CD14-positive monocyte (primary cell): ENCODE data around the gene NFKBIE. TPM values are rescaled to one million over a fixed set of nuclear protein-coding genes. Genes with fewer than 3 reads are reported as not detected.

Experiments
- DNase-seq, 3 donors: peaks; one replicate each; pipeline ENCODE4 v3.0.0-alpha.2; 2011 to 2022
- H2AFZ ChIP-seq: 2 replicates; pipeline ENCODE4 v1.6.0; 2012; ENCODE audit warnings: mild to moderate bottlenecking, low read depth, low read length, inconsistent platforms; ENCODE audit not compliant: insufficient read depth, poor library complexity, severe bottlenecking
- H3K27ac ChIP-seq, 2 donors: 1 replicate in 1 of 2; 2 replicates in 1 of 2; pipeline ENCODE4 v1.5.1; 2012 to 2013; ENCODE audit warnings: low read length in 2 of 2, control low read depth in 1 of 2, inconsistent platforms in 1 of 2, low read depth in 1 of 2, mild to moderate bottlenecking in 1 of 2
- H3K27me3 ChIP-seq, 2 donors: one replicate each; pipeline versions ENCODE4 v1.6.0 to v1.6.1; 2011 to 2013; ENCODE audit warnings: low read length in 2 of 2; ENCODE audit not compliant: control insufficient read depth in 2 of 2, insufficient read depth in 2 of 2
- H3K36me3 ChIP-seq, 2 donors: replicated peaks in 1 of 2; 1 replicate in 1 of 2; 2 replicates in 1 of 2; pipeline versions ENCODE4 v1.5.1 to v1.6.1; 2012 to 2013; ENCODE audit warnings: low read length in 2 of 2, control low read depth in 1 of 2, inconsistent platforms in 1 of 2, mild to moderate bottlenecking in 1 of 2; ENCODE audit not compliant: insufficient read depth in 2 of 2, control insufficient read depth in 1 of 2
- H3K4me1 ChIP-seq, 2 donors: 1 replicate in 1 of 2; 2 replicates in 1 of 2; pipeline versions ENCODE4 v1.5.1 to v1.6.1; 2012 to 2013; ENCODE audit warnings: low read length in 2 of 2, control low read depth in 1 of 2, inconsistent platforms in 1 of 2, mild to moderate bottlenecking in 1 of 2, moderate library complexity in 1 of 2; ENCODE audit not compliant: insufficient read depth in 2 of 2, control insufficient read depth in 1 of 2
- H3K4me2 ChIP-seq: replicated peaks from 2 replicates; pipeline ENCODE3; 2012; ENCODE audit warnings: low read length, moderate library complexity, mild to moderate bottlenecking; ENCODE audit not compliant: poor library complexity, severe bottlenecking; ENCODE audit errors: extremely low read depth
- H3K4me3 ChIP-seq, 3 experiments: fragments of 200-600 bp in 1 of 3; sonication (generic) in 1 of 3; replicated peaks in 1 of 3; 1 replicate in 2 of 3; 2 replicates in 1 of 3; pipeline ENCODE4 v1.5.1; 2011 to 2013; ENCODE audit warnings: low read length in 3 of 3, mild to moderate bottlenecking in 3 of 3, control low read depth in 2 of 3, low read depth in 2 of 3, inconsistent platforms in 1 of 3, moderate library complexity in 1 of 3
- H3K79me2 ChIP-seq: 2 replicates; pipeline ENCODE4 v1.6.0; 2012; ENCODE audit warnings: mild to moderate bottlenecking, control low read depth, inconsistent platforms, low read length, moderate library complexity; ENCODE audit not compliant: insufficient read depth
- H3K9ac ChIP-seq: 2 replicates; pipeline ENCODE4 v1.6.0; 2017; ENCODE audit warnings: low read length, mild to moderate bottlenecking; ENCODE audit not compliant: insufficient read depth, poor library complexity, severe bottlenecking
- H3K9me3 ChIP-seq, 2 donors: replicated peaks in 1 of 2; 1 replicate in 1 of 2; 2 replicates in 1 of 2; pipeline versions ENCODE4 v1.5.1 to v1.6.1; 2012 to 2013; ENCODE audit warnings: low read length in 2 of 2, control low read depth in 1 of 2; ENCODE audit not compliant: control insufficient read depth in 1 of 2, insufficient read depth in 1 of 2
- H4K20me1 ChIP-seq: 2 replicates; pipeline ENCODE4 v1.6.0; 2012; ENCODE audit warnings: mild to moderate bottlenecking, low read length, control low read depth, moderate library complexity; ENCODE audit not compliant: insufficient read depth
- H3K27ac Mint-ChIP-seq, 7 donors: one replicate each; pipeline ENCODE4 v1.8.0; 2020; ENCODE audit warnings: mild to moderate bottlenecking in 7 of 7, mixed read lengths in 7 of 7, moderate library complexity in 6 of 7, inconsistent platforms in 2 of 7
- H3K27me3 Mint-ChIP-seq, 3 donors: one replicate each; pipeline ENCODE4 v1.8.0; 2021 to 2022; ENCODE audit warnings: low read depth in 3 of 3, mild to moderate bottlenecking in 3 of 3, mixed read lengths in 3 of 3, moderate library complexity in 3 of 3, inconsistent platforms in 1 of 3
- H3K36me3 Mint-ChIP-seq, 2 donors: one replicate each; pipeline ENCODE4 v1.8.0; 2020; ENCODE audit warnings: mixed read lengths in 2 of 2, inconsistent platforms in 1 of 2, mild to moderate bottlenecking in 1 of 2
- H3K4me1 Mint-ChIP-seq: one replicate; pipeline ENCODE4 v1.8.0; 2020; ENCODE audit warnings: mild to moderate bottlenecking, mixed read lengths
- H3K4me3 Mint-ChIP-seq, 2 donors: one replicate each; pipeline ENCODE4 v1.8.0; 2020; ENCODE audit warnings: mild to moderate bottlenecking in 2 of 2, mixed read lengths in 2 of 2, moderate library complexity in 1 of 2
- H3K9me3 Mint-ChIP-seq, 7 donors: one replicate each; pipeline ENCODE4 v1.8.0; 2020 to 2022; ENCODE audit warnings: mixed read lengths in 7 of 7, mild to moderate bottlenecking in 6 of 7, moderate library complexity in 6 of 7, inconsistent platforms in 2 of 7
- WGBS: methylation state at CpG from one replicate; pipeline ENCODE4 v1.1.5; 2013; ENCODE audit warnings: missing lambda C conversion rate; ENCODE audit not compliant: insufficient coverage; 5-methylcytosine and 5-hydroxymethylcytosine counted together
- intact Hi-C, 2 donors: fragments of 100-400 bp; cut with micrococcal nuclease; formaldehyde crosslinking; loops; one replicate each; pipeline versions ENCODE4 v1.15.0 to v1.15.1; 2023
- polyA plus RNA-seq, 3 donors: library from polyadenylated mRNA; depleted of rRNA in 1 of 3; unstranded in 2 of 3; stranded (reverse) in 1 of 3; fragments of 300-500 nt in 2 of 3; fragments of >200 nt in 1 of 3; fragmentation: Illumina TruSeq in 2 of 3; gene quantifications; 1 replicate in 2 of 3; 2 replicates in 1 of 3; pipeline ENCODE4 v1.2.3, GENCODE V29; 2012 to 2021
- TF ChIP-seq, protein P1 (sequence below): fragments of 200-600 bp; IDR thresholded peaks from one replicate; pipeline ENCODE4 v1.8.0; 2022; ENCODE audit warnings: antibody characterized with exemption, mild to moderate bottlenecking

The NFKBIE gene
- polyA plus RNA-seq, 3 donors: 19.9 to 108 (median 23.2) TPM

DNA sequence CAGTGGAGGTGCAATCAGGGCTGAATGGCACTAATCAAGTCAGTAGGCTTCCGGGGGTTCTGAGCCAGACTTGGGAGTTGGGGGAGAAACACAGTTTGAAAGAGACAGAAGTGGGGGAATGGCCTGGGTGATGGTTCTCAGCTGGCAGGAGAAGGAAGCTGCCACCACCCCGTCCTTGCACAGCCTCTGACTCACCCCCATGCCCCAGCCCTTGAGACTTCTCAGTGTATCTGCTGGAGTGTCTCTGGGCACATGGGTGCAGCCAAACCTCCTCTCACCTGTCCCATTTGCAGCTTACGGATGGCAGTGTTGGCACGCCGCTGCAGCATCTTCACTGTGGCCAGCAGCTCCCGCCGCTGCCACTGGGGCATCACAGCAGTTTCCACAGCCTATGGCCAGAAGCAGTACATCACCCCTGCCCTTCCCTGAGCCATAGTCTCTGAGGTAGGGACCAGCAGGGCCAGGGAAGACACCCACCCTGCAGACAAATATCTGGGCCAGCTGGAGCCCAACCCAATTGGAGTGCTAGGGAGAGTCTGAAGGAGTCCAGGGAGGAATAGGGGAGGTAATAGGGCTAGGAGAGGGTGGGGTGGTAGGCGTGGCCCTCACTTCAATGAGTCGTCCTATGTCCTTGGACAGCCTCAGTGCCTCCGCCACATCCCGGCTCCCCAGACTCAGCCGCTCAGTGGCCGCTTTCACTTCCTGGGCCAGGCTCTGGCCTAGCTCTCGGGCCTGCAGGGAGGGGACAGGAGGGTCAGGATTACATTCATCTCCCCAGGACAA is 36.6 kb upstream of the NFKBIE start:
- Histone ChIP-seq H3K27ac (no peak overlapping the region), H3K4me2 (no peak overlapping the region), H3K79me2 (no peaks in the 10 kb centered on the region), H3K36me3 (peaks cover 64 to 73% of the 10 kb centered on the region in 2 donors), H3K4me3 (no peak overlapping the region), H2AFZ (no peak overlapping the region), H3K9me3 (no peaks in the 10 kb centered on the region), H3K9ac (no peak overlapping the region), H3K4me1 (peaks cover 8 to 13% of the 10 kb centered on the region in 2 donors), H4K20me1 (no peaks in the 10 kb centered on the region), H3K27me3 (peaks cover 7 to 20% of the 10 kb centered on the region in 2 donors)
- DNase-seq: no peak
- H3K4me3 Mint-ChIP-seq: no peak overlapping the region
- TF ChIP-seq, protein P1, sequence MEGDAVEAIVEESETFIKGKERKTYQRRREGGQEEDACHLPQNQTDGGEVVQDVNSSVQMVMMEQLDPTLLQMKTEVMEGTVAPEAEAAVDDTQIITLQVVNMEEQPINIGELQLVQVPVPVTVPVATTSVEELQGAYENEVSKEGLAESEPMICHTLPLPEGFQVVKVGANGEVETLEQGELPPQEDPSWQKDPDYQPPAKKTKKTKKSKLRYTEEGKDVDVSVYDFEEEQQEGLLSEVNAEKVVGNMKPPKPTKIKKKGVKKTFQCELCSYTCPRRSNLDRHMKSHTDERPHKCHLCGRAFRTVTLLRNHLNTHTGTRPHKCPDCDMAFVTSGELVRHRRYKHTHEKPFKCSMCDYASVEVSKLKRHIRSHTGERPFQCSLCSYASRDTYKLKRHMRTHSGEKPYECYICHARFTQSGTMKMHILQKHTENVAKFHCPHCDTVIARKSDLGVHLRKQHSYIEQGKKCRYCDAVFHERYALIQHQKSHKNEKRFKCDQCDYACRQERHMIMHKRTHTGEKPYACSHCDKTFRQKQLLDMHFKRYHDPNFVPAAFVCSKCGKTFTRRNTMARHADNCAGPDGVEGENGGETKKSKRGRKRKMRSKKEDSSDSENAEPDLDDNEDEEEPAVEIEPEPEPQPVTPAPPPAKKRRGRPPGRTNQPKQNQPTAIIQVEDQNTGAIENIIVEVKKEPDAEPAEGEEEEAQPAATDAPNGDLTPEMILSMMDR: no peak
- peaks cover 17 to 27% (median 18%) of the 10 kb centered on the region in 3 donors for H3K27me3 Mint-ChIP-seq
- intact Hi-C loops: no loop called here
- WGBS: 100% methylated on average over 6 of the region's 14 CpGs
- H3K4me1 Mint-ChIP-seq: peaks cover 20% of the 10 kb centered on the region
- H3K36me3 Mint-ChIP-seq: peaks cover 59 to 78% of the 10 kb centered on the region in 2 donors
- peak overlapping the region in 2 of 7 donors; percentile 32 to 51 for H3K27ac Mint-ChIP-seq
- peaks cover 0 to 4% (median 0%) of the 10 kb centered on the region in 7 donors for H3K9me3 Mint-ChIP-seq

DNA sequence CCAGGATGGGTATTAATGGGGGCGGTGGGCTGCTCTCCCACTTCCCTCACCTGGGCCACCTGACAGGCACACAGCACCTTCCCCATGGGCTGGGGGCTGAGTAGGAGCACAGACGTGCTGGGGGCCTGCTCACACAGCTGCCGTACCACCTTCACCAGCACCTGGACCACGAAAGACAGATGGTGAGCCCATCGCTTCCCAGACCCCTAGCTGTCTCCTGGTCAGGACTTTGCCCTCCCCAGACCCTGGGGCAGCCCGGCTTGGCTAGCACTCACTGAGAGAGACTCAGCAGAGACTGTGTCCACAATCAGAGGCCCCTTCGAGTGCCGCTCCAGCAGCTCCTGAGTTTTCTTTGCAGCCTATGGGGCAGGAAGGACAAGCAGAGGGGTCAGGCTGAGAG is 35.8 kb upstream of the NFKBIE start:
- H3K4me2 ChIP-seq: no peak overlapping the region
- TF ChIP-seq, protein P1: no peak
- H2AFZ ChIP-seq: no peak overlapping the region
- H4K20me1 ChIP-seq: no peaks in the 10 kb centered on the region
- H3K27ac ChIP-seq: no peak overlapping the region
- peaks cover 57 to 70% of the 10 kb centered on the region in 2 donors for H3K36me3 Mint-ChIP-seq
- WGBS: 94% methylated on average over 7 of the region's 8 CpGs
- H3K9ac ChIP-seq: no peak overlapping the region
- peaks cover 26 to 35% (median 27%) of the 10 kb centered on the region in 3 donors for H3K27me3 Mint-ChIP-seq
- no peak for DNase-seq
- intact Hi-C loops: no loop called here
- peaks cover 9 to 15% of the 10 kb centered on the region in 2 donors for H3K4me1 ChIP-seq
- peaks cover 0 to 8% (median 3%) of the 10 kb centered on the region in 7 donors for H3K9me3 Mint-ChIP-seq
- peaks cover 15 to 29% of the 10 kb centered on the region in 2 donors for H3K27me3 ChIP-seq
- H3K79me2 ChIP-seq: no peaks in the 10 kb centered on the region
- peaks cover 25% of the 10 kb centered on the region for H3K4me1 Mint-ChIP-seq
- peaks cover 0 to 4% of the 10 kb centered on the region in 2 donors for H3K9me3 ChIP-seq
- H3K36me3 ChIP-seq: peaks cover 57 to 64% of the 10 kb centered on the region in 2 donors
- H3K27ac Mint-ChIP-seq: no peak overlapping the region
- H3K4me3 Mint-ChIP-seq: no peak overlapping the region
- no peak overlapping the region for H3K4me3 ChIP-seq
